ENCODE data around the gene SKOR1.

GRCh38 chr15:67859331-67859946 lies 34.1 kb downstream of the SKOR1 start:
- TF ChIP-seq CTCF (IDR thresholded peaks at IDR 0.05; ENCODE audit: low read length) = no peak
- no peak for TF ChIP-seq EZH2 (IDR thresholded peaks at IDR 0.05; ENCODE audit: borderline replicate concordance, low read length)

All from OCI-LY1 (cell line).